ENCODE data around the gene SCN1A. TPM values are rescaled to one million over a fixed set of nuclear protein-coding genes. Genes with fewer than 3 reads are reported as not detected.

The SCN1A gene
- total and polyA plus RNA-seq, 2 of the 13 experiments (the other 11 are each of a cell fraction or from before 2014, with no cell fraction given) = 19.9 to 39.4 TPM

DNA sequence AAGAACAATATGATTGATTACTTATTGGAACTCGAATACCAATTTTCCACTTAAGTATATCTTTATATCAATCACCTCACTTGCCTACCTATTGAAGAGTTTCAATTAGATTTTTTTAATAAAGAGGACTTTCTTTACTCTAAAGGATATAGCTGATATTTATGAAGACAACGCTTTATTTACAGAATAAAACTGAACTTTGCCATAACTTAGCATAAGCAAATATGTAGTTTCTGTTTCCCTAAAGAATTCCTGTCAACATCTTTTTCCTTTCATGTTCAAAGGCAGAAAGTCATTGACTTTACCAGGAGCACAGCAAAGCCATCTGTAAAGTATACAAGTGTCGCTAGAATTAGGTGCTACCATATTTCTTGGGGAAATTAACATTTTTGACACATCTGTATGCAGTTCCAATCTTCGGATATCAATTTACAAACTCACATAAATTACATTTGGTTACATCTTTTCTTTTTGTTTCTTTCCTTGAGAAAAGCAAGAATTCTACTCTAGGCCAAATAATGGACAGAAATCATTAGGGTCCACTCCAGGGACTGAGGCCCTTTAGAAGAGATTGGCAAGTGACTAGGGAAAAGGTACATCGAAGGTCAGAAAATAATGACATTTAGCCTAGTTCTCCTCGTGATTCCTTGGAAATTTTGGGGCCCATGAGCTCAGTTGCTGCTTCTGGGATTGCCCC is 7.5 kb upstream of the SCN1A start (continued):
- TF ChIP-seq, protein P1, sequence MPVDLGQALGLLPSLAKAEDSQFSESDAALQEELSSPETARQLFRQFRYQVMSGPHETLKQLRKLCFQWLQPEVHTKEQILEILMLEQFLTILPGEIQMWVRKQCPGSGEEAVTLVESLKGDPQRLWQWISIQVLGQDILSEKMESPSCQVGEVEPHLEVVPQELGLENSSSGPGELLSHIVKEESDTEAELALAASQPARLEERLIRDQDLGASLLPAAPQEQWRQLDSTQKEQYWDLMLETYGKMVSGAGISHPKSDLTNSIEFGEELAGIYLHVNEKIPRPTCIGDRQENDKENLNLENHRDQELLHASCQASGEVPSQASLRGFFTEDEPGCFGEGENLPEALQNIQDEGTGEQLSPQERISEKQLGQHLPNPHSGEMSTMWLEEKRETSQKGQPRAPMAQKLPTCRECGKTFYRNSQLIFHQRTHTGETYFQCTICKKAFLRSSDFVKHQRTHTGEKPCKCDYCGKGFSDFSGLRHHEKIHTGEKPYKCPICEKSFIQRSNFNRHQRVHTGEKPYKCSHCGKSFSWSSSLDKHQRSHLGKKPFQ (CRISPR knock-in tag; IDR thresholded peaks at IDR 0.05; ENCODE audit: insufficient replicate concordance) = no peak
- TF ChIP-seq MBD4 (IDR thresholded peaks at IDR 0.05; ENCODE audit: borderline replicate concordance, low read length) (peak; percentile 85), SNAI1 (CRISPR knock-in tag; IDR thresholded peaks at IDR 0.05; ENCODE audit: borderline replicate concordance) (no peak), ZFP90 (CRISPR knock-in tag; IDR thresholded peaks at IDR 0.05; ENCODE audit: borderline replicate concordance) (no peak), SMC3 (IDR thresholded peaks at IDR 0.05; ENCODE audit: low read length) (no peak; the same call in 1 of the 2 replicates)
- TF ChIP-seq, protein P2, sequence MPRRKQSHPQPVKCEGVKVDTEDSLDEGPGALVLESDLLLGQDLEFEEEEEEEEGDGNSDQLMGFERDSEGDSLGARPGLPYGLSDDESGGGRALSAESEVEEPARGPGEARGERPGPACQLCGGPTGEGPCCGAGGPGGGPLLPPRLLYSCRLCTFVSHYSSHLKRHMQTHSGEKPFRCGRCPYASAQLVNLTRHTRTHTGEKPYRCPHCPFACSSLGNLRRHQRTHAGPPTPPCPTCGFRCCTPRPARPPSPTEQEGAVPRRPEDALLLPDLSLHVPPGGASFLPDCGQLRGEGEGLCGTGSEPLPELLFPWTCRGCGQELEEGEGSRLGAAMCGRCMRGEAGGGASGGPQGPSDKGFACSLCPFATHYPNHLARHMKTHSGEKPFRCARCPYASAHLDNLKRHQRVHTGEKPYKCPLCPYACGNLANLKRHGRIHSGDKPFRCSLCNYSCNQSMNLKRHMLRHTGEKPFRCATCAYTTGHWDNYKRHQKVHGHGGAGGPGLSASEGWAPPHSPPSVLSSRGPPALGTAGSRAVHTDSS (CRISPR knock-in tag; conservative IDR thresholded peaks at IDR 0.05) = no peak
- TF ChIP-seq, protein P3, sequence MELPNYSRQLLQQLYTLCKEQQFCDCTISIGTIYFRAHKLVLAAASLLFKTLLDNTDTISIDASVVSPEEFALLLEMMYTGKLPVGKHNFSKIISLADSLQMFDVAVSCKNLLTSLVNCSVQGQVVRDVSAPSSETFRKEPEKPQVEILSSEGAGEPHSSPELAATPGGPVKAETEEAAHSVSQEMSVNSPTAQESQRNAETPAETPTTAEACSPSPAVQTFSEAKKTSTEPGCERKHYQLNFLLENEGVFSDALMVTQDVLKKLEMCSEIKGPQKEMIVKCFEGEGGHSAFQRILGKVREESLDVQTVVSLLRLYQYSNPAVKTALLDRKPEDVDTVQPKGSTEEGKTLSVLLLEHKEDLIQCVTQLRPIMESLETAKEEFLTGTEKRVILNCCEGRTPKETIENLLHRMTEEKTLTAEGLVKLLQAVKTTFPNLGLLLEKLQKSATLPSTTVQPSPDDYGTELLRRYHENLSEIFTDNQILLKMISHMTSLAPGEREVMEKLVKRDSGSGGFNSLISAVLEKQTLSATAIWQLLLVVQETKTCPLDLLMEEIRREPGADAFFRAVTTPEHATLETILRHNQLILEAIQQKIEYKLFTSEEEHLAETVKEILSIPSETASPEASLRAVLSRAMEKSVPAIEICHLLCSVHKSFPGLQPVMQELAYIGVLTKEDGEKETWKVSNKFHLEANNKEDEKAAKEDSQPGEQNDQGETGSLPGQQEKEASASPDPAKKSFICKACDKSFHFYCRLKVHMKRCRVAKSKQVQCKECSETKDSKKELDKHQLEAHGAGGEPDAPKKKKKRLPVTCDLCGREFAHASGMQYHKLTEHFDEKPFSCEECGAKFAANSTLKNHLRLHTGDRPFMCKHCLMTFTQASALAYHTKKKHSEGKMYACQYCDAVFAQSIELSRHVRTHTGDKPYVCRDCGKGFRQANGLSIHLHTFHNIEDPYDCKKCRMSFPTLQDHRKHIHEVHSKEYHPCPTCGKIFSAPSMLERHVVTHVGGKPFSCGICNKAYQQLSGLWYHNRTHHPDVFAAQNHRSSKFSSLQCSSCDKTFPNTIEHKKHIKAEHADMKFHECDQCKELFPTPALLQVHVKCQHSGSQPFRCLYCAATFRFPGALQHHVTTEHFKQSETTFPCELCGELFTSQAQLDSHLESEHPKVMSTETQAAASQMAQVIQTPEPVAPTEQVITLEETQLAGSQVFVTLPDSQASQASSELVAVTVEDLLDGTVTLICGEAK (IDR thresholded peaks at IDR 0.05) = no peak
- TF ChIP-seq, protein P3 (CRISPR knock-in tag; IDR thresholded peaks at IDR 0.05) = no peak
- TF ChIP-seq, protein P4, sequence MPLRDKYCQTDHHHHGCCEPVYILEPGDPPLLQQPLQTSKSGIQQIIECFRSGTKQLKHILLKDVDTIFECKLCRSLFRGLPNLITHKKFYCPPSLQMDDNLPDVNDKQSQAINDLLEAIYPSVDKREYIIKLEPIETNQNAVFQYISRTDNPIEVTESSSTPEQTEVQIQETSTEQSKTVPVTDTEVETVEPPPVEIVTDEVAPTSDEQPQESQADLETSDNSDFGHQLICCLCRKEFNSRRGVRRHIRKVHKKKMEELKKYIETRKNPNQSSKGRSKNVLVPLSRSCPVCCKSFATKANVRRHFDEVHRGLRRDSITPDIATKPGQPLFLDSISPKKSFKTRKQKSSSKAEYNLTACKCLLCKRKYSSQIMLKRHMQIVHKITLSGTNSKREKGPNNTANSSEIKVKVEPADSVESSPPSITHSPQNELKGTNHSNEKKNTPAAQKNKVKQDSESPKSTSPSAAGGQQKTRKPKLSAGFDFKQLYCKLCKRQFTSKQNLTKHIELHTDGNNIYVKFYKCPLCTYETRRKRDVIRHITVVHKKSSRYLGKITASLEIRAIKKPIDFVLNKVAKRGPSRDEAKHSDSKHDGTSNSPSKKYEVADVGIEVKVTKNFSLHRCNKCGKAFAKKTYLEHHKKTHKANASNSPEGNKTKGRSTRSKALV (CRISPR knock-in tag; IDR thresholded peaks at IDR 0.05) = 0 out of 2 replicates have a peak, but pooled peaks have one; percentile 21
